ENCODE results near the gene IGLL5.
"Not testable (repeated sequence)": the region's sequence is repeated elsewhere in the genome, so short reads cannot be mapped to it uniquely, and the experiment has no call there.

DNA sequence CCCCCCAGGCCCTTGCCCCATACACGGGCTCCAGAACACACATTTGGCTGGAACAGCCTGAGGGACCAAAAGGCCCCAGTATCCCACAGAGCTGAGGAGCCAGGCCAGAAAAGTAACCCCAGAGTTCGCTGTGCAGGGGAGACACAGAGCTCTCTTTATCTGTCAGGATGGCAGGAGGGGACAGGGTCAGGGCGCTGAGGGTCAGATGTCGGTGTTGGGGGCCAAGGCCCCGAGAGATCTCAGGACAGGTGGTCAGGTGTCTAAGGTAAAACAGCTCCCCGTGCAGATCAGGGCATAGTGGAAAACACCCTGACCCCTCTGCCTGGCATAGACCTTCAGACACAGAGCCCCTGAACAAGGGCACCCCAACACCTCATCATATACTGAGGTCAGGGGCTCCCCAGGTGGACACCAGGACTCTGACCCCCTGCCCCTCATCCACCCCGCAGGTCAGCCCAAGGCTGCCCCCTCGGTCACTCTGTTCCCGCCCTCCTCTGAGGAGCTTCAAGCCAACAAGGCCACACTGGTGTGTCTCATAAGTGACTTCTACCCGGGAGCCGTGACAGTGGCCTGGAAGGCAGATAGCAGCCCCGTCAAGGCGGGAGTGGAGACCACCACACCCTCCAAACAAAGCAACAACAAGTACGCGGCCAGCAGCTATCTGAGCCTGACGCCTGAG lies 13.1 kb downstream of the IGLL5 start:
- TF ChIP-seq, protein P1, sequence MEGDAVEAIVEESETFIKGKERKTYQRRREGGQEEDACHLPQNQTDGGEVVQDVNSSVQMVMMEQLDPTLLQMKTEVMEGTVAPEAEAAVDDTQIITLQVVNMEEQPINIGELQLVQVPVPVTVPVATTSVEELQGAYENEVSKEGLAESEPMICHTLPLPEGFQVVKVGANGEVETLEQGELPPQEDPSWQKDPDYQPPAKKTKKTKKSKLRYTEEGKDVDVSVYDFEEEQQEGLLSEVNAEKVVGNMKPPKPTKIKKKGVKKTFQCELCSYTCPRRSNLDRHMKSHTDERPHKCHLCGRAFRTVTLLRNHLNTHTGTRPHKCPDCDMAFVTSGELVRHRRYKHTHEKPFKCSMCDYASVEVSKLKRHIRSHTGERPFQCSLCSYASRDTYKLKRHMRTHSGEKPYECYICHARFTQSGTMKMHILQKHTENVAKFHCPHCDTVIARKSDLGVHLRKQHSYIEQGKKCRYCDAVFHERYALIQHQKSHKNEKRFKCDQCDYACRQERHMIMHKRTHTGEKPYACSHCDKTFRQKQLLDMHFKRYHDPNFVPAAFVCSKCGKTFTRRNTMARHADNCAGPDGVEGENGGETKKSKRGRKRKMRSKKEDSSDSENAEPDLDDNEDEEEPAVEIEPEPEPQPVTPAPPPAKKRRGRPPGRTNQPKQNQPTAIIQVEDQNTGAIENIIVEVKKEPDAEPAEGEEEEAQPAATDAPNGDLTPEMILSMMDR (IDR thresholded peaks at IDR 0.05; ENCODE audit: insufficient read depth, low read depth, low read length) = not testable (repeated sequence)
- not testable (repeated sequence) for TF ChIP-seq EZH2 (IDR thresholded peaks at IDR 0.05; ENCODE audit: insufficient read depth, low read length)
